Activated CD4-positive, alpha-beta memory T cell treated with anti-CD3 and anti-CD28 coated beads, Interleukin-2, amount 10 ng/mL, durations not matched to agents 7 days and 5 days (primary cell): ENCODE measurements around the gene APLP2. TPM values are rescaled to one million over a fixed set of nuclear protein-coding genes. Genes with fewer than 3 reads are reported as not detected.

Experiments used
- CTCF ChIA-PET: fragments of 350-600 bp; sonication (Branson Sonifier 250); formaldehyde crosslinking; loops from one replicate; lab custom pipeline; 2021; ENCODE audit warnings: antibody characterized with exemption, inconsistent platforms; lab: Charles Lee
- POLR2A ChIA-PET: fragments of 350-600 bp; sonication (Branson Sonifier 250); formaldehyde crosslinking; loops from one replicate; lab custom pipeline; 2021; ENCODE audit warnings: antibody characterized with exemption; lab: Charles Lee
- DNase-seq: peaks from one replicate; pipeline ENCODE4 v3.0.0-alpha.2; 2020
- H3K27ac Mint-ChIP-seq: one replicate; pipeline ENCODE4 v1.8.0; 2021; ENCODE audit warnings: mild to moderate bottlenecking, mixed read lengths
- H3K27me3 Mint-ChIP-seq: one replicate; pipeline ENCODE4 v1.8.0; 2021; ENCODE audit warnings: mixed read lengths
- H3K36me3 Mint-ChIP-seq: one replicate; pipeline ENCODE4 v1.8.0; 2021; ENCODE audit warnings: low read depth, mixed read lengths
- H3K4me1 Mint-ChIP-seq: one replicate; pipeline ENCODE4 v1.8.0; 2021; ENCODE audit warnings: mixed read lengths
- H3K4me3 Mint-ChIP-seq: one replicate; pipeline ENCODE4 v1.8.0; 2021; ENCODE audit warnings: mild to moderate bottlenecking, mixed read lengths
- H3K9me3 Mint-ChIP-seq: one replicate; pipeline ENCODE4 v1.8.0; 2021; ENCODE audit warnings: mixed read lengths
- total RNA-seq, 2 experiments: library from RNA; stranded (reverse); gene quantifications; one replicate each; pipeline ENCODE4 v1.2.3, GENCODE V29; 2021

Gene APLP2
- total RNA-seq, 2 experiments from 2014 or later, result 31.1 to 33.2 TPM

GRCh38 chr11:130129922-130130321 lies 60.2 kb downstream of the APLP2 start:
- Mint-ChIP-seq H3K27ac (no peak overlapping the region), H3K9me3 (no peaks in the 10 kb centered on the region), H3K36me3 (peaks cover 8% of the 10 kb centered on the region), H3K4me1 (no peaks in the 10 kb centered on the region), H3K27me3 (no peaks in the 10 kb centered on the region), H3K4me3 (no peak overlapping the region)
- POLR2A ChIA-PET, result no interaction called here
- CTCF ChIA-PET, result interaction anchor here (1.0 to 9.1 kb wide), 6 partner anchors 9 to 364 kb away, joined by 3 to 162 read pairs (median 18); partner anchors contain the start of gene PRDM10
- DNase-seq, result no peak

GRCh38 chr11:130131961-130132850 lies 62.5 kb downstream of the APLP2 start:
- no peaks in the 10 kb centered on the region for H3K9me3 Mint-ChIP-seq
- H3K4me1 Mint-ChIP-seq, result no peaks in the 10 kb centered on the region
- H3K4me3 Mint-ChIP-seq, result no peak overlapping the region
- DNase-seq, result peak; percentile 49
- ChIA-PET POLR2A (interaction anchor here (0.7 to 1.0 kb wide), 4 partner anchors 128 to 216 kb away, joined by 3 to 7 read pairs (median 4); no protein-coding TSS in a partner anchor), CTCF (interaction anchor here (0.7 to 9.1 kb wide), 43 partner anchors 8 to 1155 kb away, joined by 3 to 162 read pairs (median 5); partner anchors contain the start of gene PRDM10)
- H3K27me3 Mint-ChIP-seq, result no peaks in the 10 kb centered on the region
- H3K36me3 Mint-ChIP-seq, result peaks cover 8% of the 10 kb centered on the region
- no peak overlapping the region for H3K27ac Mint-ChIP-seq

GRCh38 chr11:130133716-130134115 lies 64.0 kb downstream of the APLP2 start:
- CTCF ChIA-PET, result interaction anchor here (1.1 to 9.1 kb wide), 6 partner anchors 9 to 252 kb away, joined by 3 to 162 read pairs (median 33); partner anchors contain the start of gene PRDM10
- H3K4me1 Mint-ChIP-seq, result no peaks in the 10 kb centered on the region
- no peak overlapping the region for H3K4me3 Mint-ChIP-seq
- DNase-seq, result no peak
- no peaks in the 10 kb centered on the region for H3K27me3 Mint-ChIP-seq
- POLR2A ChIA-PET, result no interaction called here
- H3K9me3 Mint-ChIP-seq, result no peaks in the 10 kb centered on the region
- H3K27ac Mint-ChIP-seq, result no peak overlapping the region
- H3K36me3 Mint-ChIP-seq, result peaks cover 8% of the 10 kb centered on the region

GRCh38 chr11:130136107-130136506 lies 66.4 kb downstream of the APLP2 start:
- ChIA-PET CTCF (interaction anchor here (9.1 kb wide), 1 partner anchor 211 kb away, joined by 162 read pairs; no protein-coding TSS in a partner anchor), POLR2A (no interaction called here)
- Mint-ChIP-seq H3K36me3 (peaks cover 4% of the 10 kb centered on the region), H3K4me3 (no peak overlapping the region), H3K27me3 (no peaks in the 10 kb centered on the region), H3K9me3 (no peaks in the 10 kb centered on the region), H3K4me1 (no peaks in the 10 kb centered on the region), H3K27ac (no peak overlapping the region)
- no peak for DNase-seq

- peak; percentile 2 for DNase-seq
- no peak overlapping the region for H3K27ac Mint-ChIP-seq
- H3K4me1 Mint-ChIP-seq, result no peaks in the 10 kb centered on the region
- ChIA-PET POLR2A (no interaction called here), CTCF (no interaction called here)
- H3K4me3 Mint-ChIP-seq, result no peak overlapping the region
- no peaks in the 10 kb centered on the region for H3K27me3 Mint-ChIP-seq
- H3K36me3 Mint-ChIP-seq, result no peaks in the 10 kb centered on the region
- H3K9me3 Mint-ChIP-seq, result no peaks in the 10 kb centered on the region
Observed at GRCh38 chr11:130137999-130138398, 68.3 kb downstream of the APLP2 start.

GRCh38 chr11:130139401-130139800 lies 69.7 kb downstream of the APLP2 start:
- Mint-ChIP-seq H3K27ac (no peak overlapping the region), H3K27me3 (no peaks in the 10 kb centered on the region), H3K36me3 (no peaks in the 10 kb centered on the region), H3K4me1 (no peaks in the 10 kb centered on the region), H3K9me3 (no peaks in the 10 kb centered on the region), H3K4me3 (no peak overlapping the region)
- POLR2A ChIA-PET, result no interaction called here
- CTCF ChIA-PET, result no interaction called here
- DNase-seq, result no peak

- CTCF ChIA-PET, result interaction anchor here (0.8 to 1.5 kb wide), 3 partner anchors 8 to 11 kb away, joined by 3 to 7 read pairs (median 3); no protein-coding TSS in a partner anchor
Observed at GRCh38 chr11:130141561-130142341, 72.1 kb downstream of the APLP2 start.

GRCh38 chr11:130144141-130144540 lies 74.4 kb downstream of the APLP2 start:
- no peak for DNase-seq
- Mint-ChIP-seq H3K36me3 (no peaks in the 10 kb centered on the region), H3K4me3 (no peak overlapping the region), H3K4me1 (peaks cover 11% of the 10 kb centered on the region), H3K27ac (no peak overlapping the region), H3K9me3 (no peaks in the 10 kb centered on the region), H3K27me3 (no peaks in the 10 kb centered on the region)
- ChIA-PET CTCF (interaction anchor here (0.7 kb wide), 1 partner anchor 199 kb away, joined by 3 read pairs; no protein-coding TSS in a partner anchor), POLR2A (no interaction called here)

More at GRCh38 chr11:130141561-130142341, 72.1 kb downstream of the APLP2 start:
- H3K27ac Mint-ChIP-seq, result no peak overlapping the region
- H3K9me3 Mint-ChIP-seq, result no peaks in the 10 kb centered on the region
- peaks cover 6% of the 10 kb centered on the region for H3K4me1 Mint-ChIP-seq
- no peaks in the 10 kb centered on the region for H3K36me3 Mint-ChIP-seq
- no peak overlapping the region for H3K4me3 Mint-ChIP-seq
- H3K27me3 Mint-ChIP-seq, result no peaks in the 10 kb centered on the region
- DNase-seq, result no peak
- POLR2A ChIA-PET, result interaction anchor here (1.1 kb wide), 1 partner anchor 10 kb away, joined by 3 read pairs; no protein-coding TSS in a partner anchor

GRCh38 chr11:130144861-130145281 lies 75.2 kb downstream of the APLP2 start:
- Mint-ChIP-seq H3K4me3 (no peak overlapping the region), H3K27ac (no peak overlapping the region), H3K36me3 (no peaks in the 10 kb centered on the region), H3K4me1 (peaks cover 11% of the 10 kb centered on the region), H3K9me3 (no peaks in the 10 kb centered on the region), H3K27me3 (no peaks in the 10 kb centered on the region)
- POLR2A ChIA-PET, result no interaction called here
- DNase-seq, result no peak
- CTCF ChIA-PET, result interaction anchor here (2.3 kb wide), 1 partner anchor 13 kb away, joined by 15 read pairs; no protein-coding TSS in a partner anchor

- Mint-ChIP-seq H3K27me3 (no peaks in the 10 kb centered on the region), H3K27ac (no peak overlapping the region), H3K36me3 (no peaks in the 10 kb centered on the region), H3K4me3 (no peak overlapping the region), H3K4me1 (peaks cover 11% of the 10 kb centered on the region), H3K9me3 (no peaks in the 10 kb centered on the region)
- no peak for DNase-seq
- ChIA-PET POLR2A (no interaction called here), CTCF (interaction anchor here (2.3 kb wide), 1 partner anchor 13 kb away, joined by 15 read pairs; no protein-coding TSS in a partner anchor)
Observed at GRCh38 chr11:130145311-130145812, 75.7 kb downstream of the APLP2 start.

GRCh38 chr11:130145975-130146776 lies 76.5 kb downstream of the APLP2 start:
- ChIA-PET CTCF (interaction anchor here (0.8 to 2.3 kb wide), 6 partner anchors 9 to 1054 kb away, joined by 3 to 15 read pairs (median 4); no protein-coding TSS in a partner anchor), POLR2A (no interaction called here)
- H3K9me3 Mint-ChIP-seq, result no peaks in the 10 kb centered on the region
- no peak overlapping the region for H3K4me3 Mint-ChIP-seq
- no peak for DNase-seq
- H3K4me1 Mint-ChIP-seq, result peaks cover 11% of the 10 kb centered on the region
- H3K27me3 Mint-ChIP-seq, result no peaks in the 10 kb centered on the region
- no peaks in the 10 kb centered on the region for H3K36me3 Mint-ChIP-seq
- no peak overlapping the region for H3K27ac Mint-ChIP-seq

- Mint-ChIP-seq H3K27ac (no peak overlapping the region), H3K9me3 (no peaks in the 10 kb centered on the region), H3K4me3 (no peak overlapping the region), H3K27me3 (no peaks in the 10 kb centered on the region), H3K36me3 (no peaks in the 10 kb centered on the region), H3K4me1 (peaks cover 11% of the 10 kb centered on the region)
- DNase-seq, result peak; percentile 17
- CTCF ChIA-PET, result interaction anchor here (0.7 to 2.3 kb wide), 7 partner anchors 9 to 1054 kb away, joined by 3 to 15 read pairs (median 3); no protein-coding TSS in a partner anchor
- POLR2A ChIA-PET, result no interaction called here
Observed at GRCh38 chr11:130146796-130147195, 77.1 kb downstream of the APLP2 start.
